Esophagus squamous epithelium (tissue), 4 donors: ENCODE data around the gene MRPL48.

Source experiments
- CTCF ChIP-seq, 6 experiments: fragments of 450-650 bp in 4 of 6; fragments of 200-600 bp in 2 of 6; sonication (generic) in 2 of 6; IDR thresholded peaks; one replicate each; pipeline ENCODE4 v1.5.1; 2016 to 2019; ENCODE audit warnings: antibody characterized with exemption in 6 of 6, mild to moderate bottlenecking in 4 of 6, moderate library complexity in 4 of 6
- POLR2A ChIP-seq, 4 donors: fragments of 450-650 bp; IDR thresholded peaks; one replicate each; pipeline ENCODE4 v1.6.1; 2017; ENCODE audit warnings: antibody characterized with exemption in 4 of 4, mild to moderate bottlenecking in 4 of 4, moderate library complexity in 3 of 4

- no peak for TF ChIP-seq CTCF (IDR thresholded peaks at IDR 0.05)
- no peak for TF ChIP-seq POLR2A (IDR thresholded peaks at IDR 0.05)
Measured at GRCh38 chr11:73914284-73914683, 126.6 kb downstream of the MRPL48 start.
